Fibroblast of lung (primary cell): ENCODE data around the gene FAM168B.

Source experiments
- EZH2 ChIP-seq: IDR thresholded peaks from 2 replicates; pipeline ENCODE4 v1.5.1; 2012; ENCODE audit warnings: low read length, control low read depth, mild to moderate bottlenecking; ENCODE audit errors: missing control alignments
- TF ChIP-seq, protein P1 (sequence below), 2 donors: IDR thresholded peaks in 1 of 2; conservative IDR thresholded peaks in 1 of 2; 1 replicate in 1 of 2; 2 replicates in 1 of 2; pipeline ENCODE4 v1.5.1; 2011 to 2012; ENCODE audit warnings: low read length in 2 of 2, control low read depth in 1 of 2, inconsistent platforms in 1 of 2, low read depth in 1 of 2, mild to moderate bottlenecking in 1 of 2

DNA sequence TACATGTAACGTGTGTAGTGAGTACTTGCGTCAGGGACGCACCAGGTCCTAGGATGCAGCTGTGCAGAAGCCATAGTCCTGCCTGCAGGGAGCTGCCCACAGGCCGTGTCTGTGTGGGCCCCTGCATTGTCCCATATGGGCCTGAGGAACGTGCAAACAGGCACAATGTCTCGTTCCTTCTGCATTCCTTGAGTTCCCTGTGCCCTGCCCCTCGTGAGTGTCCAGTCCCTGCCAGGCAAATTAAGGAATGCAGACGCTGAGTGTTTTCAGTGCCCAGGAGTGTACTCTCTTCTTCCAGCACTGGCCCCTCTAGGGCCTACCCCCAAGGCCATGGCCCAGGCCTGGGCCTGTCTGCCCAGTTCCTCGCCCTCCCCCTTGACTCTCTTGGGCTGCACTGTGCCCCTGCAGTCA, 61.8 kb downstream of the FAM168B start:
- TF ChIP-seq, protein P1, sequence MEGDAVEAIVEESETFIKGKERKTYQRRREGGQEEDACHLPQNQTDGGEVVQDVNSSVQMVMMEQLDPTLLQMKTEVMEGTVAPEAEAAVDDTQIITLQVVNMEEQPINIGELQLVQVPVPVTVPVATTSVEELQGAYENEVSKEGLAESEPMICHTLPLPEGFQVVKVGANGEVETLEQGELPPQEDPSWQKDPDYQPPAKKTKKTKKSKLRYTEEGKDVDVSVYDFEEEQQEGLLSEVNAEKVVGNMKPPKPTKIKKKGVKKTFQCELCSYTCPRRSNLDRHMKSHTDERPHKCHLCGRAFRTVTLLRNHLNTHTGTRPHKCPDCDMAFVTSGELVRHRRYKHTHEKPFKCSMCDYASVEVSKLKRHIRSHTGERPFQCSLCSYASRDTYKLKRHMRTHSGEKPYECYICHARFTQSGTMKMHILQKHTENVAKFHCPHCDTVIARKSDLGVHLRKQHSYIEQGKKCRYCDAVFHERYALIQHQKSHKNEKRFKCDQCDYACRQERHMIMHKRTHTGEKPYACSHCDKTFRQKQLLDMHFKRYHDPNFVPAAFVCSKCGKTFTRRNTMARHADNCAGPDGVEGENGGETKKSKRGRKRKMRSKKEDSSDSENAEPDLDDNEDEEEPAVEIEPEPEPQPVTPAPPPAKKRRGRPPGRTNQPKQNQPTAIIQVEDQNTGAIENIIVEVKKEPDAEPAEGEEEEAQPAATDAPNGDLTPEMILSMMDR (conservative IDR thresholded peaks at IDR 0.05 in 1 of 2, IDR thresholded peaks at IDR 0.05 in 1 of 2; ENCODE audit: low read depth in 1 of 2, low read length in 2 of 2): no peak
- no peak for TF ChIP-seq EZH2
